ENCODE data around the gene PRR5L.

GRCh38 chr11:36432738-36433137 is 136.7 kb downstream of the PRR5L start:
- TF ChIP-seq CTCF (IDR thresholded peaks at IDR 0.05; ENCODE audit: insufficient read depth, low read length) (no peak), GABPA (IDR thresholded peaks at IDR 0.05; ENCODE audit: low read depth) (no peak), REST (IDR thresholded peaks at IDR 0.05; ENCODE audit: insufficient replicate concordance, low read depth) (no peak), POLR2AphosphoS5 (IDR thresholded peaks at IDR 0.05; ENCODE audit: low read depth) (no peak), SPI1 (IDR thresholded peaks at IDR 0.05; ENCODE audit: borderline replicate concordance, low read depth) (no peak)
